Activated B cell treated with CpG ODN at 0.5 μM for 24 hours (primary cell): ENCODE data around the gene IQCE. TPM values are rescaled to one million over a fixed set of nuclear protein-coding genes. Genes with fewer than 3 reads are reported as not detected.

Experiments used
- ATAC-seq: fragments of 200-7000 bp; cut with Tn5 transposase; one replicate; pipeline ENCODE4 v1.10.0; 2021; ENCODE audit warnings: low read depth, mild to moderate bottlenecking, moderate library complexity
- CTCF ChIA-PET: fragments of 350-600 bp; sonication (Branson Sonifier 250); formaldehyde crosslinking; loops from one replicate; lab custom pipeline; 2021; ENCODE audit warnings: antibody characterized with exemption; lab: Charles Lee
- POLR2A ChIA-PET: fragments of 350-600 bp; sonication (Branson Sonifier 250); formaldehyde crosslinking; loops from one replicate; lab custom pipeline; 2021; ENCODE audit warnings: antibody characterized with exemption; lab: Charles Lee
- DNase-seq: peaks from one replicate; pipeline ENCODE4 v3.0.0; 2022
- H3K27ac Mint-ChIP-seq: one replicate; pipeline ENCODE4 v1.8.0; 2020; ENCODE audit warnings: mixed read lengths
- H3K27me3 Mint-ChIP-seq: one replicate; pipeline ENCODE4 v1.8.0; 2021; ENCODE audit warnings: mixed read lengths
- H3K36me3 Mint-ChIP-seq: one replicate; pipeline ENCODE4 v1.8.0; 2021; ENCODE audit warnings: low read depth, mixed read lengths
- H3K4me1 Mint-ChIP-seq: one replicate; pipeline ENCODE4 v1.8.0; 2021; ENCODE audit warnings: mixed read lengths
- H3K4me3 Mint-ChIP-seq: one replicate; pipeline ENCODE4 v1.8.0; 2020; ENCODE audit warnings: mild to moderate bottlenecking, mixed read lengths
- H3K9me3 Mint-ChIP-seq: one replicate; pipeline ENCODE4 v1.8.0; 2020; ENCODE audit warnings: mixed read lengths
- CTCF ChIP-seq: fragments of 200-600 bp; IDR thresholded peaks from one replicate; pipeline ENCODE4 v1.8.0; 2022; ENCODE audit warnings: antibody characterized with exemption, mild to moderate bottlenecking
- intact Hi-C: fragments of 100-400 bp; cut with micrococcal nuclease; formaldehyde crosslinking; loops from one replicate; pipeline ENCODE4 v1.15.1; 2024
- total RNA-seq: library from RNA; stranded (reverse); gene quantifications from 2 replicates; pipeline ENCODE4 v1.2.3, GENCODE V29; 2022

Gene IQCE
- total RNA-seq, 1 donor from 2014 or later: 7.7 TPM

- H3K4me3 Mint-ChIP-seq: no peak overlapping the region
- peaks cover 17% of the 10 kb centered on the region for H3K4me1 Mint-ChIP-seq
- CTCF ChIA-PET: no interaction called here
- no peak overlapping the region for H3K27ac Mint-ChIP-seq
- intact Hi-C loops: no loop called here
- DNase-seq (no peak), ATAC-seq (no peak)
- H3K36me3 Mint-ChIP-seq: peaks cover 72% of the 10 kb centered on the region
- H3K27me3 Mint-ChIP-seq: no peaks in the 10 kb centered on the region
- no peaks in the 10 kb centered on the region for H3K9me3 Mint-ChIP-seq
- POLR2A ChIA-PET: interaction anchor here (0.7 kb wide), 1 partner anchor 18 kb away, joined by 3 read pairs; no protein-coding TSS in a partner anchor
- TF ChIP-seq CTCF: no peak
Measured at GRCh38 chr7:2545746-2546425, 12.9 kb upstream of the IQCE start.

GRCh38 chr7:2546776-2547586 lies 11.8 kb upstream of the IQCE start:
- intact Hi-C loops: no loop called here
- DNase-seq (no peak), ATAC-seq (no peak)
- TF ChIP-seq CTCF: no peak
- Mint-ChIP-seq H3K4me1 (peaks cover 21% of the 10 kb centered on the region), H3K27ac (no peak overlapping the region), H3K4me3 (no peak overlapping the region), H3K9me3 (no peaks in the 10 kb centered on the region), H3K36me3 (peaks cover 70% of the 10 kb centered on the region), H3K27me3 (no peaks in the 10 kb centered on the region)
- ChIA-PET POLR2A (no interaction called here), CTCF (interaction anchor here (0.6 kb wide), 1 partner anchor 64 kb away, joined by 3 read pairs; no protein-coding TSS in a partner anchor)

- no peak for TF ChIP-seq CTCF
- ChIA-PET CTCF (no interaction called here), POLR2A (interaction anchor here (0.6 to 1.2 kb wide), 5 partner anchors 21 to 61 kb away, joined by 3 to 5 read pairs (median 3); no protein-coding TSS in a partner anchor)
- H3K4me1 Mint-ChIP-seq: peaks cover 33% of the 10 kb centered on the region
- DNase-seq (no peak), ATAC-seq (no peak)
- no peaks in the 10 kb centered on the region for H3K9me3 Mint-ChIP-seq
- peaks cover 45% of the 10 kb centered on the region for H3K36me3 Mint-ChIP-seq
- no peak overlapping the region for H3K27ac Mint-ChIP-seq
- intact Hi-C loops: no loop called here
- no peak overlapping the region for H3K4me3 Mint-ChIP-seq
- no peaks in the 10 kb centered on the region for H3K27me3 Mint-ChIP-seq
Measured at GRCh38 chr7:2551418-2551817, 7.4 kb upstream of the IQCE start.

GRCh38 chr7:2553108-2553507 lies 5.7 kb upstream of the IQCE start:
- Mint-ChIP-seq H3K4me1 (peaks cover 38% of the 10 kb centered on the region), H3K4me3 (no peak overlapping the region), H3K9me3 (no peaks in the 10 kb centered on the region), H3K27me3 (no peaks in the 10 kb centered on the region), H3K36me3 (peaks cover 32% of the 10 kb centered on the region), H3K27ac (no peak overlapping the region)
- POLR2A ChIA-PET: interaction anchor here (0.5 to 2.1 kb wide), 4 partner anchors 23 to 981 kb away, joined by 3 to 16 read pairs (median 3); no protein-coding TSS in a partner anchor
- CTCF ChIA-PET: no interaction called here
- no peak for TF ChIP-seq CTCF
- ATAC-seq (no peak), DNase-seq (no peak)
- intact Hi-C loops: no loop called here
